MM.1S (cell line): ENCODE results near the gene FAIM2.

Experiments
- DNase-seq: peaks from one replicate; pipeline ENCODE4 v3.0.0-alpha.2; 2015
- H2AFZ ChIP-seq: fragments of 300-600 bp; sonication (generic); 2 replicates; pipeline ENCODE4 v1.6.0; 2016; ENCODE audit warnings: antibody characterized with exemption, low read length
- H3F3A ChIP-seq: fragments of 300-600 bp; sonication (generic); 2 replicates; pipeline ENCODE4 v1.6.1; 2016; ENCODE audit warnings: mild to moderate bottlenecking, antibody characterized with exemption, low read length, moderate library complexity, mixed read lengths; ENCODE audit not compliant: insufficient read depth
- H3K27ac ChIP-seq: fragments of 300-600 bp; sonication (generic); 2 replicates; pipeline ENCODE4 v1.5.1; 2016; ENCODE audit warnings: mild to moderate bottlenecking, low read length
- H3K27me3 ChIP-seq: fragments of 300-600 bp; sonication (generic); replicated peaks from 2 replicates; pipeline ENCODE4 v1.6.0; 2016; ENCODE audit warnings: low read length; ENCODE audit not compliant: insufficient read depth
- H3K36me3 ChIP-seq: fragments of 300-600 bp; sonication (generic); replicated peaks from 2 replicates; pipeline ENCODE4 v1.6.1; 2016; ENCODE audit warnings: mild to moderate bottlenecking, low read length, mixed read lengths; ENCODE audit not compliant: insufficient read depth
- H3K4me1 ChIP-seq: fragments of 300-600 bp; sonication (generic); 2 replicates; pipeline ENCODE4 v1.6.1; 2016; ENCODE audit warnings: low read length, mixed read lengths
- H3K4me2 ChIP-seq: fragments of 300-600 bp; sonication (generic); 2 replicates; pipeline ENCODE4 v1.6.0; 2016; ENCODE audit warnings: low read depth, low read length
- H3K4me3 ChIP-seq: fragments of 300-600 bp; sonication (generic); 2 replicates; pipeline ENCODE4 v1.5.1; 2016; ENCODE audit warnings: low read length, mixed read lengths
- H3K79me2 ChIP-seq: fragments of 300-600 bp; sonication (generic); 2 replicates; pipeline ENCODE4 v1.6.1; 2016; ENCODE audit warnings: mixed run types, low read length, mixed read lengths
- H3K9ac ChIP-seq: fragments of 300-600 bp; sonication (generic); 2 replicates; pipeline ENCODE4 v1.6.1; 2016; ENCODE audit warnings: low read length, mixed read lengths
- H3K9me2 ChIP-seq: fragments of 300-600 bp; sonication (generic); replicated peaks from 2 replicates; pipeline ENCODE4 v1.6.1; 2016; ENCODE audit warnings: mild to moderate bottlenecking, low read length, mixed read lengths; ENCODE audit not compliant: insufficient read depth
- H3K9me3 ChIP-seq: fragments of 300-600 bp; sonication (generic); replicated peaks from 2 replicates; pipeline ENCODE4 v1.6.1; 2016; ENCODE audit warnings: mild to moderate bottlenecking, low read length, mixed read lengths; ENCODE audit not compliant: insufficient read depth
- H4K20me1 ChIP-seq: fragments of 300-600 bp; sonication (generic); 2 replicates; pipeline ENCODE4 v1.6.1; 2016; ENCODE audit warnings: mild to moderate bottlenecking, low read length, moderate library complexity, mixed read lengths; ENCODE audit not compliant: insufficient read depth
- EZH2 ChIP-seq: fragments of 300-600 bp; sonication (generic); optimal IDR thresholded peaks from 2 replicates; pipeline ENCODE3; 2017; ENCODE audit warnings: low read depth, mild to moderate bottlenecking, antibody characterized with exemption, low read length, mixed read lengths
- EZH2phosphoT487 ChIP-seq: fragments of 300-600 bp; sonication (generic); IDR thresholded peaks from 2 replicates; pipeline ENCODE4 v1.6.1; 2018; ENCODE audit warnings: antibody characterized with exemption, low read length
- TF ChIP-seq, protein P1 (sequence below): fragments of 300-600 bp; sonication (generic); IDR thresholded peaks from 2 replicates; pipeline ENCODE4 v1.5.1; 2016; ENCODE audit warnings: antibody characterized with exemption, low read length, mixed read lengths

The FAIM2 gene

DNA sequence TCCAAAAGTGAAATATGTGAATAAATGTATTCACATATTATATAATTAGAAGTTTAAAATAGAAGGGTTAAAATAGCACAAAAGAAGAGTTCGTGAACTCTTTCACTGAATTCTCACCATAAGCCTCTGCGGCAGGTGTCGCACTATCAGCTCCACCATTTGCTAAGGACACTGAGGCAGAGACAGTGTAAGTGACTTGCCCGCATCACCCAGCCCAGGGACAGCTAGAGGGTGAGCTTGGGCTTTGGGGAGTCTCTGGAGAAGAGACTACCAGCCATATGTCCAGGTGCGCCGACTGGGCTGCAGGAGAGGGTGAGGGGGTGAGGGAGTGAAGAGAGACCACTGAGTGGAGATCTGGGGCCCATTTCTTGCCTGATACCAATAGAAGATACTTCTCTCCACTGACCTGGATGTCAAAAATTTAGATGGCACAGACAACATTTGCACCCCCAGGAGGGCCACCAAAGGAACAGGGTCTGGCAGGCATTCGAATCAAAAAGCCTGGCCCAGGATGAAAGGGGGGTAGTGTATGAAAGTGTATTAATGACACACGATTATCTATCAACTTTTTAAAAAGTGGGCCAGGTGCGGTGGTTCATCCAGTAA lies 28.5 kb downstream of the FAIM2 start:
- H3K9ac ChIP-seq: no peak overlapping the region
- H4K20me1 ChIP-seq: no peaks in the 10 kb centered on the region
- H3F3A ChIP-seq: no peaks in the 10 kb centered on the region
- H3K36me3 ChIP-seq: no peaks in the 10 kb centered on the region
- no peak overlapping the region for H3K4me3 ChIP-seq
- H3K27ac ChIP-seq: no peak overlapping the region
- no peaks in the 10 kb centered on the region for H3K79me2 ChIP-seq
- no peak for DNase-seq
- H3K4me2 ChIP-seq: no peak overlapping the region
- H3K4me1 ChIP-seq: no peaks in the 10 kb centered on the region
- H3K9me3 ChIP-seq: no peaks in the 10 kb centered on the region
- no peak for TF ChIP-seq EZH2
- TF ChIP-seq, protein P1, sequence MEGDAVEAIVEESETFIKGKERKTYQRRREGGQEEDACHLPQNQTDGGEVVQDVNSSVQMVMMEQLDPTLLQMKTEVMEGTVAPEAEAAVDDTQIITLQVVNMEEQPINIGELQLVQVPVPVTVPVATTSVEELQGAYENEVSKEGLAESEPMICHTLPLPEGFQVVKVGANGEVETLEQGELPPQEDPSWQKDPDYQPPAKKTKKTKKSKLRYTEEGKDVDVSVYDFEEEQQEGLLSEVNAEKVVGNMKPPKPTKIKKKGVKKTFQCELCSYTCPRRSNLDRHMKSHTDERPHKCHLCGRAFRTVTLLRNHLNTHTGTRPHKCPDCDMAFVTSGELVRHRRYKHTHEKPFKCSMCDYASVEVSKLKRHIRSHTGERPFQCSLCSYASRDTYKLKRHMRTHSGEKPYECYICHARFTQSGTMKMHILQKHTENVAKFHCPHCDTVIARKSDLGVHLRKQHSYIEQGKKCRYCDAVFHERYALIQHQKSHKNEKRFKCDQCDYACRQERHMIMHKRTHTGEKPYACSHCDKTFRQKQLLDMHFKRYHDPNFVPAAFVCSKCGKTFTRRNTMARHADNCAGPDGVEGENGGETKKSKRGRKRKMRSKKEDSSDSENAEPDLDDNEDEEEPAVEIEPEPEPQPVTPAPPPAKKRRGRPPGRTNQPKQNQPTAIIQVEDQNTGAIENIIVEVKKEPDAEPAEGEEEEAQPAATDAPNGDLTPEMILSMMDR: no peak
- no peak for TF ChIP-seq EZH2phosphoT487
- H3K9me2 ChIP-seq: no peaks in the 10 kb centered on the region
- H3K27me3 ChIP-seq: no peaks in the 10 kb centered on the region
- no peak overlapping the region for H2AFZ ChIP-seq

DNA sequence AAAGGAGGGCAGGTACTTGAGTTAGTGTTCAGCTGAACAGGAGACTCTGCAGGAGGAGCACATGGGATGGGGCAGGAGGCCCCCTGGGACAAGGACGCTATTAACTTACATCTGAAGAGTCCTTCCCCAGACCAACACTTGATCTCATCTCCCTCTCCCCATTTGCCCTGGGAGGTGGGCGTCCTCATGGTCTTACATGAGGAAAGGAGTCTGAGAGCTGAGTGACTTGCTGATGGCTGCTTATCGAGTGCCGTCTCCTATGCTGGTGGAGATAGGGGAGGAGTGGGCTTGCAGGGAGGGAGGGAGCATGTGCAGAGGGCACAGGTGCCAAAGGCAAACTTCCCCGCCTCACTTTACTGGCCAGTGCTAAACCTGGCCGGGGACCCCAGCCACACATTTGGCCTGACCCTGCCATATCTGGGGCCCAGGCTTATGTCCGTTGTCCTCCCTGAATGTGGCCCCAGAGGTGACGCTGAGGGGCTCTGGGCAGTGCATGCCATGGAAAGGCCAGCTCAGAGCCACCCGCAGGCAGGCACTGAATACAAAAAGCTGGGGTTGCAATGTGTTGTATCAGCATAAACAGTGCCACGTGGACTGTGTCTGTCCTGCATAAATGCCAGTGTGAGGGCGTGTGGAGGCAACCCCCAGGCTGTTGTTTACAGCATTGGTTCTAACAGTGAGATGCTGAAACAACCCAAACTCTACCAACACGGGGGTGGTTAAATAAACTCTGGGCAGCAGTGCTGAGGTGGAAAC lies 29.4 kb downstream of the FAIM2 start:
- Histone ChIP-seq H3K4me3 (no peak overlapping the region), H3F3A (no peaks in the 10 kb centered on the region), H3K4me2 (no peak overlapping the region), H3K9me2 (no peaks in the 10 kb centered on the region), H3K9me3 (no peaks in the 10 kb centered on the region), H3K4me1 (no peaks in the 10 kb centered on the region), H3K27ac (no peak overlapping the region), H2AFZ (no peak overlapping the region), H3K36me3 (no peaks in the 10 kb centered on the region), H4K20me1 (no peaks in the 10 kb centered on the region), H3K9ac (no peak overlapping the region), H3K79me2 (no peaks in the 10 kb centered on the region), H3K27me3 (no peaks in the 10 kb centered on the region)
- no peak for TF ChIP-seq EZH2
- no peak for TF ChIP-seq EZH2phosphoT487
- TF ChIP-seq, protein P1: no peak
- DNase-seq: no peak

DNA sequence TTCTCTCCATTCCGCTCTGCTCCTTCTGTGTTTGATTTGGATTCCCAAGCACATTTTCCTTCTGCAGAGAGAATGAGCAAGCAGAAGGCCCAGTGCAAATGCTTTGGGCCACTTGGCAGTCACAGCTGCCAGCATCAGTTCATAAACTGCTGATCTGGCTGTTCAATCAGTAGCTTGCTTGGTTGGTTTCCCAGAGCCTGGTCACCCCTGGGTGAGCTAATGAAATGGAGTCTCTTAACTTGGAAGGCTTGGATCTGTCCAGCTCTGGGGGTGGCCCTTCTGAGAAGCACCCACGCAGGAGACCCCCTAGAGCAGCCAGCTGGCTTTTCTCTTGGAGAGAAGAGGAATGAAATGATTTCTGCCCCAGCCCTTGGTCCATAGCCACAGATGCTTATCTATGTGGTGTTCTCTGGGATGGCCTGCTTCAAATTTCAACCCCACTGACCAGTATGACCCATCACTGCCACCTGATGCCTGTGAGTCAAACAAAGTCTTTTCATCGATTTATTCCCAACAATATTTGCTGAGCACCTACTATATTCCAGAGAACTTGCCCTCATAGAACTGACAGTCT lies 30.3 kb downstream of the FAIM2 start:
- Histone ChIP-seq H2AFZ (no peak overlapping the region), H3K4me2 (no peak overlapping the region), H3K36me3 (no peaks in the 10 kb centered on the region), H4K20me1 (no peaks in the 10 kb centered on the region), H3K27ac (no peak overlapping the region), H3K4me3 (no peak overlapping the region), H3K9ac (no peak overlapping the region), H3K9me3 (no peaks in the 10 kb centered on the region), H3K79me2 (no peaks in the 10 kb centered on the region), H3K4me1 (no peaks in the 10 kb centered on the region), H3F3A (no peaks in the 10 kb centered on the region), H3K27me3 (no peaks in the 10 kb centered on the region), H3K9me2 (no peaks in the 10 kb centered on the region)
- TF ChIP-seq, protein P1: no peak
- TF ChIP-seq EZH2 (no peak), EZH2phosphoT487 (no peak)
- no peak for DNase-seq
